HG03097 (cell line): Measurements from ENCODE around the gene SLC39A13.

Source experiments
- ATAC-seq: cut with Tn5 transposase; IDR thresholded peaks from one replicate; pipeline ENCODE4 v1.9.1; 2021; ENCODE audit not compliant: unreplicated experiment, low FRiP score

Gene SLC39A13

GRCh38 chr11:47383071-47383470 lies 25.3 kb upstream of the SLC39A13 start:
- ATAC-seq = no peak

DNA sequence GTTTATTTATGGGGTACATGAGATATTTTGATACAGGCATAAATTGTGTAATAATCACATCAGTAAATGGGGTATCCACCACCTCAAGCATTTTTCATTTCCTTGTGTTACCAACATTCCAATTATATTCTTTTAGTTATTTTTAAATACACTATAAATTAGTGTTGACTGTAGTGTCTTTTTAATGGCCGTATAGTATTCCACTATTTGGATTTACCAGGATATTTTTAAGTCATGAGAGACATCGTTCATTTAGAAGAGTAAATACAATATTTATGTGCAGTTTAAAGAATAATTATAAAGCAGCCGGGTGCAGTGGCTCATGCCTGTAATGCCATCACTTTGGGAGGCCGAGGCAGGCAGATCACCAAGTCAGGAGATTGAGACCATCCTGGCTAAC lies 23.9 kb upstream of the SLC39A13 start:
- ATAC-seq = no peak

DNA sequence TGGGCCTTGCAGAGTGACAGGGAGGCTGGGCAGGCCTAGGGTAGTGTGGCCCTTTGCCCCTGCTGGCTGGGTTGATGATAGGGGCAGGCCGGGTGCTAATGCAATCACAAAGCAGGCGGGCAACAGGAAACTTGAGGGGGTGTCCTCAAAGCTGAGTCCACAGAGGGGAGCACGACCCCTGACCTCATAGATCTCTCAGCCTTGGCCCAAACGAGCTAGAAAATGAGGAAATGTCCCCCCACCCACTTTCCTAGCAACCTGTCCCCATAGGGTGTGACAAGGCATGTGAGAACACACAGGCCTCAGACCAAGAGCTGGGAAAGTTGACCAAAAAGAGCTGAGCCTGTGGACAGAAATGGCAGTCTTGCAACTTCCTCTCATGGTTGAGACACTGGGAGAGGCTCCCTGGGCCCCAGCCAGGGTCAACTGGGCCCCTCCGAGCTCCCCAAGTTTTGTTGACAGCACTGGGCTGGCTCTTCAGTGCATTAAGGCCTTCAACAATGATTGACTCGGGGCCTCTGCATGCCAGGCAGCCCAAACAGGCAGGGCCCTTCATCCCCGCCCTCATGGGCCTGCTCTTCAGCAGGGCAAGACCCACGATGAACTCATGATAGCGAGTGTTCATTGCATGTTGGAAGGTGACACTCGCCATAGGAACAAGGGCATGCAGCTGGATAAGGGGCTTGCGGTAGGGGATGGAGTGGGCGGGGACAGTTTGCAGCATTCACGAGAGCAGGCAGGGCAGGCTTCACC lies 20.3 kb upstream of the SLC39A13 start:
- ATAC-seq = no peak

- ATAC-seq = no peak
Measured at GRCh38 chr11:47388697-47389576, 19.5 kb upstream of the SLC39A13 start.

DNA sequence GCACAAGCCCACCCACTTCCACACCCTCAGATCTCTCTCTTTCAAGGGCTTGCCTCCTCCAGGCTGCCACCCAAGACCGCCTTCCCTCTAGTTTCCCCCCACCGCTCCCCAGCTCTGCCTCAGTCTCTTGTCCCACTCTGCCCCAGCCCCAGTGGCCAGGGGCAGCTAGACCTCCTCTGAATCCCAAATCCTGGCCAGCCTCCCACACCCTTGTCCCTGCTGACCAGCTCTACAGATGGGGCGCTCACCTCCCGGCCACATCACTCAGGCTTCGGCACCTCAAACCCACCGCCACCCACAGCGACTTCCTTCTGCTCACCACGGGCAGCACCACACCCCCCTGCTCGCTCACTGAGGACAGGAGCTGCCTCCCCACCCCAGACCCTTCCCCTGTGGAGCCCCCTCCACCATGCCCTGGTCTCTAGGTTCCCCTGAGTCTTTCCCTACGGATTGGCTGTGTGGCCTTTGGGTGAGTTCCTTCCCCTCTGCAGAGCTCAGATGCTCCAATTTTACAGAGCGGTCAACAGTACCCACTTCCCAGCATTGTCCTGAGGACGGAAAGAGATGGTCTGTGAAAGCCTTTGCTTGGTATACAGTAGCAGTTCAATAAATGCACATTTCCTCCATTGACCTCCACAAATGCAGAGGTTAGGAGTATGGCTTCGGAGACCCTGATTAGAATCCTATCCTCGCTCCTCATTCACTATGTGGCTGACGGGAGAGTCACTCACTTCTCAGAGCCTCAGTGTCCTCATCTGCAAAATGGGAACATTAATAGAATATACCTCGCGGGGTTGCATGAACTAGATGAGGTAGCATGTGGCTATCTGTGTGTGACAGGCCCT lies 18.6 kb upstream of the SLC39A13 start:
- no peak for ATAC-seq

GRCh38 chr11:47390422-47390760 lies 18.0 kb upstream of the SLC39A13 start:
- ATAC-seq = no peak

DNA sequence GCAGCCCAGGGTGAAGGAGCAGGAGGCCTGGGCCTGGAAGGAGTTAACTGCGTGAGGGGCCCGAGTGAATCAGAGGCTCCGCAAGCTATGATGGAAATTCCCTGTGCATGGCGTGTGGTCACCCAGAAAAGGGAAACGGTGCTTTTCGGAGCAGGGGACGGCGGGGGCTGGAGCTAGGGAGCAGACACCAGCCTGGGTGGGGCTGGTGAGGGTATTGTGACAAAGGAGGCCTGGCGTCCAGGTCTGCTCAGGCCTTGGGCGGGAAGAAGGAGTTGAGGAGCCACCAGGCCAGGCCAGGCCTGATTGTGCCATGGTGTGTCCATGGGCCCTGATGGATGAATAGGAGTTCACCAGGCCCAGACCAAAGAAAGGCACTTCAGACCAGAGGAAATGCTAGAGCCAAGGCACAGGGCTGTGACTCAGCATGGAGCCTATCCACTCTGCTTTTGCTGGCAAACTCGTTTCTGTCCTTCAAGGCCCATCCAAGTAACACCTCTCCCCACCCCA lies 17.3 kb upstream of the SLC39A13 start:
- no peak for ATAC-seq

GRCh38 chr11:47391711-47392432 lies 16.5 kb upstream of the SLC39A13 start:
- ATAC-seq = no peak

- no peak for ATAC-seq
Measured at GRCh38 chr11:47392546-47393162, 15.7 kb upstream of the SLC39A13 start.

- no peak for ATAC-seq
Measured at GRCh38 chr11:47393163-47394049, 15.0 kb upstream of the SLC39A13 start.

GRCh38 chr11:47394050-47394321 lies 14.4 kb upstream of the SLC39A13 start:
- no peak for ATAC-seq

DNA sequence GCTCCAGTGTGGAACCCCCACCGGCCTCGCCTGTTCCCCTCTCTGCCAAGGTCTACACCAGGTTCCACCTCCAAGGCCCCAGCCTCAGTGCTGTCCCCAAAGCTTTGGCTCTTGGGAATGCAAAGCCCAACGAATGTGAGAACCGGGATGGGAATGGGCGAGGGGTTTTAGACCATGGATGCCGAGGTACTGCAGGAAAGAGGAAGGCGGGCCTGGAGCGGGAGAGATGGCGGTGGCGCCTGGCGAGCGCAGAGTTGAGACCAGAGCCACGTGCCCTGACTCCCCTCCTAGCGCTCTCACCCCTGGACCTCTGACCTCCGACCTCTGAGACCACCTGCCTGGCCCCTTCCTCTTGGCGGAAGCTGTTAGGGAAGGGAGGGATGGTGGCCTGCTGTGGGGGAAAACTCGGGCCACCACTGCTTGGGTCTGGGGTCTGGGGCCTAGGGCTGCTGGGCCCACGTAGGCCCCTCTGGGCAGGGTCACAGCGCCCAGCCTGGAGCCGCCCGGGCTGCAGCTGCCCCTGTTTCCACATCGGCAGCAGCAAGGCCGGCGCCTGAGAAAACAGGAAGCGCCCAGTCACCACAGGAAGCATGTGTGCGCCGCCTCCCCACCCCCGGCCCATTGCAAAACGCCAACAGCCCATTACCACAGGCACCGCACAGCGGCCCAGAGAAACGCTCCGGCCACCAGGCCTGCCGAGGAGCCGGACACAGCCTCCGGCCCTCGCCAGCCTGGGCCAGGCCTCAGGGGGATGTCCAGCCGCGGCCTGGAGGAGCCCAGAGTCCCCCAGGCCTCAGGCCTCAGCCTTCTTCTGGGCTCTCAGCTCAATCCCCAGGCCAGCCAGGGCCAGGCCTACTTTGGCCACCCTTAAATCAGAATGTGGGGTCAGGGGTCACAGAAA lies 13.8 kb upstream of the SLC39A13 start:
- ATAC-seq = peak; percentile 41

DNA sequence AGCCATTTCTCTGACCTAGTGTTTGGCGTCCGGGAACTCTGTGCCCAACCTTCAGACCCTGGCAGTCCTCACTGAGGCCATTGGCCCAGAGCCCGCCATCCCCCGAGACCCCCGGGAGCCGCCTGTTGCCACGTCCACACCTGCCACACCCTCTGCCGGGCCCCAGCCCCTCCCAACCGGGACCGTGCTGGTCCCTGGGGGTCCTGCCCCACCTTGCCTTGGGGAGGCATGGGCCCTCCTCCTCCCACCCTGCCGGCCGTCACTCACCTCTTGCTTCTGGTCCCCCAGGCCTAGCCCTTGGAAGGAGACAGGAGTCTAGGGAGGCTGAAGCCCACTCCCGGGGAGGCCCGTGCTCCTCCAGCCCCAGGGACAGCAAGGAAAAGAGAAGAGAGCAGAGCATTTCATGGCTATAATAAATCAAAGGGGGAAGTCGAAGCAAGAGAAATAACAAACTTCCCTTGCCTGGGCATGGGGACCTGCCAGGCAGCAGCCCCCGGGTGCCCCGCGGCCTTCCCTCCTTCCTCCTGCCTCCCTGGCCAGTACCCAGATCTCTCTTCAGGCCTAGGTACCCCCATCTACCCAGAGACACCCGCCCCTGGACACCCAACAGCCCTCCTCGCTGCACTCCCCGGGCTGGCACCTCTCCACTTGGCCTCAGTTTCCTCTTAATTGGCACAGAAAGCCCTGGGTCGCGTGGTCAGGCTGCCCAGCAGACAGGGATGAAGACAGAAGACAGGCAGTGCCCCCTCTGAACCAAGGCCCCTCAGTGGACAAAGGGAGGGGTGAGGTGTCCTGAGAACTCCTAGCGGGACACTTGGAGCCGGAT lies 13.0 kb upstream of the SLC39A13 start:
- no peak for ATAC-seq

DNA sequence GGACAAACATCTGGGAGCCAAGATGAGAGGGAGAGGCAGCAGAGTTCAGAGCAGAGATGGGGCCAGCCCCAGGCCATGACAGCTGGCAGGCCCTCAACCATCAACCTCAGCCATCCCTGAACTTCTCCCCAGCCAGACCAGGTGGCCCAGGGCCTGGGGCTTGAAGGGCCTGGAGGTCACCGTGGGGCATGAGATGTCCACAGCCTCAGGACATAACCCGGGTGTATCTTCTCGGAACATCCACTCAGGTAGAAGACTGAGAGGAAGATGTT lies 12.4 kb upstream of the SLC39A13 start:
- ATAC-seq = no peak

GRCh38 chr11:47398011-47398410 lies 10.4 kb upstream of the SLC39A13 start:
- no peak for ATAC-seq

DNA sequence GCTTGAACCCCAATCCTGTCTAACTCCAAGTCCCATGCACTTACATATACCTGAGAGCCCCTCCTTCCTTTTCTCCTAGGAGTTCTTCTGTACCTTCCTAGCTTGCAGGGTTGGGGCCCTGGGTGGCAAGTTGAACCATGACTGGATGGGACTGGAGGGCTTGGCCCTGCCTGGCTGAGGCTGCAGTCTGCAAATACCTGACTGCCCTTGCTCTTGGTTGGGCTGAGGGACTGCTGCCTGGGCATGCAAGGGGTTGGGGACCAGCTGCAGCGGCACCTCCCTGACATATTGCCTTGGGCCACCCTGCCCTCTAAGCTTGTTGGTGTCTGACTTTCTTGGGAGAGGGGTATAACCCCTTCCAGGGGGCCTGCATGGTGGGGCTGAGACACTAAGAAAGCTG lies 9.8 kb upstream of the SLC39A13 start:
- no peak for ATAC-seq
